Eye (tissue), 1 donor: Measurements from ENCODE around the gene HELZ.
"Not testable (repeated sequence)": the region's sequence is repeated elsewhere in the genome, so short reads cannot be mapped to it uniquely, and the experiment has no call there.

Source experiments
- DNase-seq: peaks from one replicate; pipeline ENCODE4 v3.0.0-alpha.2; 2015

The HELZ gene

GRCh38 chr17:67138392-67138791, 106.6 kb downstream of the HELZ start:
- no peak for DNase-seq

- DNase-seq: no peak
Measured at GRCh38 chr17:67137860-67138259, 107.1 kb downstream of the HELZ start.

- no peak for DNase-seq
Measured at GRCh38 chr17:67137026-67137370, 108.0 kb downstream of the HELZ start.

- DNase-seq: no peak
Measured at GRCh38 chr17:67136191-67137025, 108.6 kb downstream of the HELZ start.

GRCh38 chr17:67133161-67133560, 111.8 kb downstream of the HELZ start:
- DNase-seq: no peak

GRCh38 chr17:67132366-67132765, 112.6 kb downstream of the HELZ start:
- no peak for DNase-seq

GRCh38 chr17:67130768-67131167, 114.2 kb downstream of the HELZ start:
- DNase-seq: no peak

- DNase-seq: no peak
Measured at GRCh38 chr17:67129283-67129682, 115.7 kb downstream of the HELZ start.

- no peak for DNase-seq
Measured at GRCh38 chr17:67128700-67129099, 116.3 kb downstream of the HELZ start.

- no peak for DNase-seq
Measured at GRCh38 chr17:67127925-67128324, 117.1 kb downstream of the HELZ start.

GRCh38 chr17:67126983-67127382, 118.0 kb downstream of the HELZ start:
- no peak for DNase-seq

GRCh38 chr17:67126543-67126942, 118.5 kb downstream of the HELZ start:
- DNase-seq: not testable (repeated sequence)

GRCh38 chr17:67125924-67126323, 119.1 kb downstream of the HELZ start:
- no peak for DNase-seq

- DNase-seq: no peak
Measured at GRCh38 chr17:67125417-67125816, 119.6 kb downstream of the HELZ start.

GRCh38 chr17:67124450-67125148, 120.4 kb downstream of the HELZ start:
- DNase-seq: no peak

- DNase-seq: no peak
Measured at GRCh38 chr17:67123699-67124098, 121.3 kb downstream of the HELZ start.

- peak; percentile 54 for DNase-seq
Measured at GRCh38 chr17:67121316-67121891, 123.6 kb downstream of the HELZ start.

- no peak for DNase-seq
Measured at GRCh38 chr17:67119102-67119501, 125.9 kb downstream of the HELZ start.

GRCh38 chr17:67116045-67116575, 128.9 kb downstream of the HELZ start:
- DNase-seq: no peak

- DNase-seq: no peak
Measured at GRCh38 chr17:67115401-67115800, 129.6 kb downstream of the HELZ start.

GRCh38 chr17:67113486-67113885, 131.5 kb downstream of the HELZ start:
- no peak for DNase-seq

GRCh38 chr17:67111808-67112207, 133.2 kb downstream of the HELZ start:
- DNase-seq: no peak

- no peak for DNase-seq
Measured at GRCh38 chr17:67111327-67111726, 133.7 kb downstream of the HELZ start.

GRCh38 chr17:67110619-67111018, 134.4 kb downstream of the HELZ start:
- no peak for DNase-seq
